ENCODE results near the gene CLASP1.

CLASP1 gene

GRCh38 chr2:121348128-121348740 is 301.0 kb downstream of the CLASP1 start:
- H3K4me3 ChIP-seq (replicated peaks; ENCODE audit: insufficient read depth, low read length), result no peak overlapping the region
- no peak for TF ChIP-seq SPI1 (IDR thresholded peaks at IDR 0.05; ENCODE audit: borderline replicate concordance, low read depth)
- no peak for TF ChIP-seq GABPA (IDR thresholded peaks at IDR 0.05; ENCODE audit: low read depth)
- TF ChIP-seq CTCF (IDR thresholded peaks at IDR 0.05; ENCODE audit: insufficient read depth, low read length), result no peak
- TF ChIP-seq REST (IDR thresholded peaks at IDR 0.05; ENCODE audit: insufficient replicate concordance, low read depth), result no peak
- no peak for TF ChIP-seq POLR2AphosphoS5 (IDR thresholded peaks at IDR 0.05; ENCODE audit: low read depth)
- H3K27ac ChIP-seq (replicated peaks), result no peak overlapping the region
- no peaks in the 10 kb centered on the region for H3K27me3 ChIP-seq (ENCODE audit: insufficient read depth, poor library complexity, severe bottlenecking)
- DNase-seq (ENCODE audit: low read depth in 1 of 2, low spot score in 1 of 2), result no peak

GRCh38 chr2:121346859-121347258 is 302.4 kb downstream of the CLASP1 start:
- TF ChIP-seq REST (IDR thresholded peaks at IDR 0.05; ENCODE audit: insufficient replicate concordance, low read depth), result no peak
- no peak for TF ChIP-seq GABPA (IDR thresholded peaks at IDR 0.05; ENCODE audit: low read depth)
- TF ChIP-seq SPI1 (IDR thresholded peaks at IDR 0.05; ENCODE audit: borderline replicate concordance, low read depth), result no peak
- TF ChIP-seq CTCF (IDR thresholded peaks at IDR 0.05; ENCODE audit: insufficient read depth, low read length), result no peak
- TF ChIP-seq POLR2AphosphoS5 (IDR thresholded peaks at IDR 0.05; ENCODE audit: low read depth), result no peak
- no peak overlapping the region for H3K27ac ChIP-seq (replicated peaks)
- DNase-seq (ENCODE audit: low read depth in 1 of 2, low spot score in 1 of 2), result no peak
- H3K27me3 ChIP-seq (ENCODE audit: insufficient read depth, poor library complexity, severe bottlenecking), result no peaks in the 10 kb centered on the region
- H3K4me3 ChIP-seq (replicated peaks; ENCODE audit: insufficient read depth, low read length), result no peak overlapping the region

- DNase-seq (ENCODE audit: low read depth in 1 of 2, low spot score in 1 of 2), result no peak
- TF ChIP-seq REST (IDR thresholded peaks at IDR 0.05; ENCODE audit: insufficient replicate concordance, low read depth) (no peak), POLR2AphosphoS5 (IDR thresholded peaks at IDR 0.05; ENCODE audit: low read depth) (no peak), SPI1 (IDR thresholded peaks at IDR 0.05; ENCODE audit: borderline replicate concordance, low read depth) (no peak), GABPA (IDR thresholded peaks at IDR 0.05; ENCODE audit: low read depth) (no peak), CTCF (IDR thresholded peaks at IDR 0.05; ENCODE audit: insufficient read depth, low read length) (no peak)
- Histone ChIP-seq H3K27ac (replicated peaks) (no peak overlapping the region), H3K27me3 (ENCODE audit: insufficient read depth, poor library complexity, severe bottlenecking) (no peaks in the 10 kb centered on the region), H3K4me3 (replicated peaks; ENCODE audit: insufficient read depth, low read length) (no peak overlapping the region)
These were observed 302.9 kb downstream of the CLASP1 start for GRCh38 chr2:121346407-121346806.

Measured in HL-60 (cell line).